ENCODE results near the gene SPSB1. TPM values are rescaled to one million over a fixed set of nuclear protein-coding genes. Genes with fewer than 3 reads are reported as not detected.
"Not testable (repeated sequence)": the region's sequence is repeated elsewhere in the genome, so short reads cannot be mapped to it uniquely, and the experiment has no call there.

SPSB1 gene
- total RNA-seq, 2 donors from 2014 or later = 12.2 to 15.6 TPM

DNA sequence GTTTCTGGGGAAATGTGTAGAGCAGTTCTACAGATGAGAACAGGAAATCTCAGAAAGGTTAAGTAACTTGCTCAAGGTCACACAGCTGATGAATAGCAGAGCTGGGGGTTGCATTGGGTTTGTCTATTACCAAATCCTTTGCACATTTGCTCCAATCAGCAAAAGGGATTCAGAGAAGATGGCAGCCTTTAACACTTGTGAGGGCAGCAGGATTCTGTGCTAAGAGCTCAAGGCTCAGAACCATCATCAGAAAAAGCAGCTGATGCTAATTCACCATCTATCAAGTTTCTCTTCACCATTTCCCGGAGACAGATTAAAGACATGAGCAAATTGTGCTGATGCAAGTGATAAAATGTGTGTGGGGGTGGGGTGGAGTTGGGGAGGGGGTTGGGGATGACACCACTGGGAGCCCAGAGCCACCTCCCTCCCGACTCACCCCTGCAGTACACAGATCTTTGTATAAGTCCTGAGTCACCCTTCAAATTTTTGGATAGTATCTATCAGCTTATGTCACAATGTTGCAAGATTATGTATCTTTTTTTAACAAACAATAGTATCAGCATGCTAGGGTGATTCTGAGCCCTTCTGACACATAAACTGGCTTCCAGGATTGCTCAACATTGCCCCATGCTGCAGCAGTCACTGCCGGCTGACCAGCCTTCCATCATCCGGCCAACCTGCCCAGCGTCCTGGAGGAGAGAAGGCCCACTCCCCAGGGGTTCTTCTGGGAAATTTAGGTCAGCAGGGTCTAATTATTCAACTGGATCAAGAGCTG, 2.8 kb upstream of the SPSB1 start:
- Mint-ChIP-seq H3K9me3 (peaks cover 2 to 5% of the 10 kb centered on the region in 2 donors), H3K27me3 (ENCODE audit: low read depth) (no peaks in the 10 kb centered on the region), H3K4me3 (no peak overlapping the region), H3K27ac (no peak overlapping the region), H3K36me3 (ENCODE audit: insufficient read depth in 2 of 2) (peaks cover 7 to 10% of the 10 kb centered on the region in 2 donors), H3K4me1 (ENCODE audit: low read depth) (peaks cover 30% of the 10 kb centered on the region)
- ATAC-seq (replicated peaks in 1 of 2) (peak; percentile 42 to 46), DNase-seq (peak; percentile 56 to 70)

DNA sequence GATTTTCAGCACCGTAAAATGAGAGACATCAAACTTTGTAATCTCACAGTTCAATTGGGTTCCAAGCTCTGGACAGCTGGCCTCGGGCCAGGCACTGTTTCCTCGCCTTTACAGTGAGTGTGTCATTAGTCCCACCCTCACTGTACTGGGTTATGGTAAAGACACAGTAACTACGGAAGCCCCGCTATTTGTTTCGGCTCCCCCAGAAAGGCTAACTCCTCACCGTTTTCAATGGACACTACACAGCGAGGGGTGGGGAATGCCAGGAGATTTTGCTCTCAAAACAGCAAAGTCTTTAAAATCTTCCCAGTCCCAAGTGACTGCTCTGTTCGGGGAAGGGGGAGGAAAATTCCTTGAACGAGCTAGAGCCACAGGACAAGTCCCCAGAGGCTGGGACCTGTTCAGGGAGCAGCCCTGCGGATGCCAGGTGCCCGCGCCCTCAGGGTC, 757 bp upstream of the SPSB1 start:
- DNase-seq (no peak), ATAC-seq (replicated peaks in 1 of 2) (no peak)
- peaks cover 22% of the 10 kb centered on the region for H3K4me1 Mint-ChIP-seq (ENCODE audit: low read depth)
- peaks cover 4 to 5% of the 10 kb centered on the region in 2 donors for H3K36me3 Mint-ChIP-seq (ENCODE audit: insufficient read depth in 2 of 2)
- no peaks in the 10 kb centered on the region for H3K27me3 Mint-ChIP-seq (ENCODE audit: low read depth)
- peak overlapping the region; percentile 14 to 48 for H3K4me3 Mint-ChIP-seq
- peaks cover 2% of the 10 kb centered on the region in 2 donors for H3K9me3 Mint-ChIP-seq
- no peak overlapping the region for H3K27ac Mint-ChIP-seq

DNA sequence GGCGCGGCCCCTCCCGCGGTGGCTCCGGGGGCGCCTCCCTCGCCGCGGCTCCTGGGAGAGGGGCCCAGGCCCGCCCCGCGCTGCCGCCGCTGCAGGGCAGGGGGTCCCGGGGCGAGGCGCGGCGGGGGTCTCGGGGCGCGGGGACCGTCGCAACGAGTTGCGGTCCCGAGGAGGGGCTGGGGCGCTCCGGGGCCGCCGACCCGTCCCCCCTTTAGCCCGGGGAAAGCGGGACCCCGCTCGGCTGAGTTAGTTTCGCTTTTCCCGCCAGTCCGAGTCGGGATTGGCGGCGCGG, 493 bp downstream of the SPSB1 start:
- peaks cover 2 to 5% of the 10 kb centered on the region in 2 donors for H3K36me3 Mint-ChIP-seq (ENCODE audit: insufficient read depth in 2 of 2)
- H3K9me3 Mint-ChIP-seq = peaks cover 2% of the 10 kb centered on the region in 2 donors
- H3K4me1 Mint-ChIP-seq (ENCODE audit: low read depth) = peaks cover 22% of the 10 kb centered on the region
- H3K27me3 Mint-ChIP-seq (ENCODE audit: low read depth) = no peaks in the 10 kb centered on the region
- DNase-seq (no peak), ATAC-seq (replicated peaks in 1 of 2) (no peak)
- H3K4me3 Mint-ChIP-seq = no peak overlapping the region
- H3K27ac Mint-ChIP-seq = no peak overlapping the region

DNA sequence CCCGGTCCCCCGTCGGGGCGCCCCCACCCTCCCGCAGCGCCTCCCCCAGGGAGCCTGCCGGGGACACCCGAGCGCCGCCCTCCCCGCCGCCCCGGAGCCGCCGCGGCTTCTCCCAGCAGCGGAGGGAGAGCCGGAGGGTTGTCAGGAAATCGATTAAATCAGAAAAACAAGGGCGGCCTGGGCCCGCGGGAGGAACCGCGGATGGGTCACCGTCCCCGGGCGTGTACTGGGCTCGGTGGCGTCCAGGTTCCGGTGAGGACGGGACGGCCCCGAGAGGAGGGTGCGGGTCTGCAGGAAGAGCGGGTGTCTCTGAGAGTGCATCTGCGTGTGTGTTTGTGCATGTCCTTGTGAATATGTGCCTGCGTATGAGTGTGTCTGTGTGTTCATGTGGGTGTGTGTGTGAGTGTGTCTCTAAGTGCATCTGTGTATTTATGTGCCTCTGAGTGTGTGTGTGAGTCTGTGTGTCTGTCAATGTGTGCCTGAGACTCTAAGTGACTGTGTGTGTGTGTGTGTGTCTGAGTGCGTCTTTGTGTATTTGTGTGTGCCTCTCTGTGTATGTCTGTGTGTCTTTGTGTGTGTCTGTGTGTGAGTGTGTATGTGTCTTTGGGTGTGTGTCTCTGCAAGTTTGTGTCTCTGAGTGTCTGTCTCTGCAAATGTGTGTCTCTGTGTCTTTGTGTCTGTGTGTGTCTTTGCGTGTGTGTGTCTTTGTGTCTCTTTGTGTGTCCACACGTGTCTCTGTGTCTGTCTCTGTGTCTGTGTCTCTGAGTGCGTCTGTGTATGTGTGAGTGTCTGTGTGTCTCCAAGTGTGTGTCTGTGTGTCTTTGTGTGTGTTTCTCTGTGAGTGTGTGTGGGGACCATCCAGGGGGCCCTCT, 1.1 kb downstream of the SPSB1 start:
- peak; percentile 9 to 27 for ATAC-seq (replicated peaks in 1 of 2)
- Mint-ChIP-seq H3K27me3 (ENCODE audit: low read depth) (no peaks in the 10 kb centered on the region), H3K4me1 (ENCODE audit: low read depth) (peaks cover 22% of the 10 kb centered on the region), H3K4me3 (no peak overlapping the region), H3K36me3 (ENCODE audit: insufficient read depth in 2 of 2) (peaks cover 2% of the 10 kb centered on the region in 2 donors), H3K27ac (no peak overlapping the region), H3K9me3 (peaks cover 2% of the 10 kb centered on the region in 2 donors)
- DNase-seq = peak; percentile 58 to 67

DNA sequence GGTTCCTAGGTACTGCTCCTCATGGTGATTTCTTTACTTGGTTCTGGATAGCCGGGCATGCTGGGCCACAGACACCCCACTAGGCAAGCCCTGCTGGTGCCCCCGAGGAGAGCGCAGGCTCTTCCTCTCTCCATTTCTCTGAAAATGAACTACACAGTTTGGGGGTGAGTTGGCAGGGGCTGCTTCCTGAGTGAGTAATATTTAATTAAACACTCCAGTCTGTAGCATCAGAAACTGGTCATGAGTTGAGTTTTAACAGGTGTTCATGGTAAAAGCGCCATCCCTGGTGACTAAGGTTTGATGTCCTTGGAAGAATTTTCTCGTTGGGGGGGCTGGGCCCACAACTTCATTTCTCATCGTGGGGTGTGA, 1.7 kb downstream of the SPSB1 start:
- Mint-ChIP-seq H3K9me3 (no peaks in the 10 kb centered on the region), H3K4me3 (no peak overlapping the region), H3K27me3 (ENCODE audit: low read depth) (no peaks in the 10 kb centered on the region), H3K27ac (no peak overlapping the region), H3K36me3 (ENCODE audit: insufficient read depth in 2 of 2) (no peaks in the 10 kb centered on the region), H3K4me1 (ENCODE audit: low read depth) (peaks cover 16% of the 10 kb centered on the region)
- DNase-seq (peak; percentile 42 to 58), ATAC-seq (replicated peaks in 1 of 2) (peak; percentile 44 to 49)

DNA sequence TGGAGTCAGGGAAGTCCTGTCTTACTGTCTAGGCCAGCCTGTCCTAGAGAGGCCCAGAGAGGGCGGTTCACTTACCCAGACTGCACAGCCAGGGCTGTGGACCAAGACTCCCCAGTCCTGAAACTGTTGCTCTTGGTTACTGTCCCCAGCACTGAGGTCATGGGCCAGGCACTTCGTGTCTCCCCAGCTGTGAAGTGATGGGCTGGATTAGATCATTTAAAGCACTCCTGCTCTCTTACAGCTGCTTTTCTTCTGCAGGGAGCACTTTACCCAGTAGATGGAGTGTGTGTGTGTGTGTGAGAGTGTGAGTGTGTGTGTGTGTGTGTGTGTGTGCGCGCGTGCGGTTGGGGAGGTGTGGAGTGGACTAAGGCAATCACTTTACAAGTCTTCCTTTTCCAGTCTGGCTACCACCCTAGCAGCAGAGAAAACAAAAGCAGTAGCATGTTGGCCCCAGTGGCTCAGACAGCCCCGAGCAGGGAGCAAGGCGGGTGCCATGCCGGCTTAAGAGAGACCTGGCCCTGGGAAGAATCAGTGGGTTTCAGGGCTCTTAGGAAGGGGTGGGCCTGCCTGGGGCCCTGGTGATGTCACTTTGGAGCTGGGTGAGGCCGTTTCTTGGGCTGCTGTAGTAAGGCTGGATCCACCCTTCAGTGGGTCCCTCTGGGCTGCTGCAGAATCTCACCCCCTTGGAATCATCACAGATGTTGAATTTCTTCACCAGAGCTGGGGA, 2.4 kb downstream of the SPSB1 start:
- no peaks in the 10 kb centered on the region for H3K36me3 Mint-ChIP-seq (ENCODE audit: insufficient read depth in 2 of 2)
- DNase-seq (peak; percentile 45 to 55), ATAC-seq (replicated peaks in 1 of 2) (peak; percentile 38 to 50)
- H3K27me3 Mint-ChIP-seq (ENCODE audit: low read depth) = no peaks in the 10 kb centered on the region
- H3K27ac Mint-ChIP-seq = peak overlapping the region; percentile 27
- H3K4me1 Mint-ChIP-seq (ENCODE audit: low read depth) = peaks cover 12% of the 10 kb centered on the region
- no peaks in the 10 kb centered on the region for H3K9me3 Mint-ChIP-seq
- H3K4me3 Mint-ChIP-seq = no peak overlapping the region

DNA sequence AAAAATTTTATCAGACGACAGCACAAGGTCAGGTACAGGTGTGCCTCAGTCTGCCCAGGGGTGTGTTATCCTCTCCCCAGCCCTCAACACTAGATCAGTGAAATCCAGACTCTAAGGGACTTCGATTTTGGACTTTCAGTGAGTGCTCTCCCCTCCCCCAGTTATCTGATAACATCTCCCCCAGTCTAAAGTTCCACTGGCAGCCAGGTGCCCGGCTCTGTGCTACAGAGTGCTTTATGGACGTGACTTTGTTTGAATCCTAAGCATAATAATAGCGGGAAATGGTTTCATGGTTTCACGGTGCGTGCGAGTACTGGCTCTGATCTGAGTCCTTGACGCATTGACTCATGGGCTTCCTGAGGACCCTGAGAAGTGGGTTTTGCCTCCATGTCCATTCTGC, 3.2 kb downstream of the SPSB1 start:
- Mint-ChIP-seq H3K9me3 (no peaks in the 10 kb centered on the region), H3K4me1 (ENCODE audit: low read depth) (peaks cover 12% of the 10 kb centered on the region), H3K27me3 (ENCODE audit: low read depth) (no peaks in the 10 kb centered on the region), H3K36me3 (ENCODE audit: insufficient read depth in 2 of 2) (no peaks in the 10 kb centered on the region), H3K27ac (no peak overlapping the region), H3K4me3 (peak overlapping the region in 1 of 2 donors; percentile 48)
- DNase-seq = no peak
- no peak for ATAC-seq (replicated peaks in 1 of 2)

DNA sequence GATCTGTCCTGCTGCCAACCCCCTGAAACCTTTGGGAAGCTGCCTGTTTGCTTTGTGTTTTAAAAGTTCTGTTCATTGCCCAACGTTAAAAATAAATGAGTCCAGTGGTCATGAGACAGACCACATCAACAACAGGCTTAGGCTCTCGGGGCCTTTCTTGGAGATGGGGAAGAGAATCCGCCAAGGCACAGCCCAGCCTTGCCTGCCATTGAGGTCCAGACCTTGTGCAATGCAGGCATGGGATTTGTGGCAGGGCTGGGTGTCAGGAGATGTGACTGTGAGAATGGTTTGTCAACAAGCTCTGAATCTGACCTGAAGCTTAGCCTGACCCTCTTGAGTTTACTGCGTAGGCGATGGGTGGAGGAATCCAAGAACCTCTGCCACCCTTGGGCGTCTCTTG, 4.2 kb downstream of the SPSB1 start:
- Mint-ChIP-seq H3K27ac (no peak overlapping the region), H3K27me3 (ENCODE audit: low read depth) (no peaks in the 10 kb centered on the region), H3K36me3 (ENCODE audit: insufficient read depth in 2 of 2) (no peaks in the 10 kb centered on the region), H3K4me1 (ENCODE audit: low read depth) (peaks cover 15% of the 10 kb centered on the region), H3K9me3 (no peaks in the 10 kb centered on the region), H3K4me3 (no peak overlapping the region)
- ATAC-seq (replicated peaks in 1 of 2) (no peak), DNase-seq (no peak)

DNA sequence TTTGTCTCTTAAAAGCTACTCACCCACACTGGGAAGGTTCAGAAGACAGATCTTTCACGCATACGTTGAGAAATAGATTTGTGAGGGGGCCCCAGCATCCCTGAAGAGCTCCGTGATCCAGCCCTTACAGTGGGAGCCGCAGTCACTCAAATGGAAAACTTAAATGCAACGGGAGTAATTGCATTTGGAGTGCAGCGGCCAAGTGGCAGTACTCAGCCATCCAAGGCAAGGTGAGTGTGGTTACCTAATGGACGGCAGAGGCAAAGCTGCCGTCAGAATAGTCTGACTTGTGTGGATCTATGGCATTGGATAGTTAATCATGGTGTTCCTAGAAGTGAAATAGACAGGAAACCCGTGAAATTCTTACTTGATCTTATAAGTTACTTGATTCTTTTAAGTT, 5.1 kb downstream of the SPSB1 start:
- DNase-seq = no peak
- no peaks in the 10 kb centered on the region for H3K9me3 Mint-ChIP-seq
- H3K27me3 Mint-ChIP-seq (ENCODE audit: low read depth) = no peaks in the 10 kb centered on the region
- no peak overlapping the region for H3K4me3 Mint-ChIP-seq
- H3K36me3 Mint-ChIP-seq (ENCODE audit: insufficient read depth in 2 of 2) = no peaks in the 10 kb centered on the region
- no peak for ATAC-seq (replicated peaks in 1 of 2)
- H3K27ac Mint-ChIP-seq = no peak overlapping the region
- peaks cover 17% of the 10 kb centered on the region for H3K4me1 Mint-ChIP-seq (ENCODE audit: low read depth)

DNA sequence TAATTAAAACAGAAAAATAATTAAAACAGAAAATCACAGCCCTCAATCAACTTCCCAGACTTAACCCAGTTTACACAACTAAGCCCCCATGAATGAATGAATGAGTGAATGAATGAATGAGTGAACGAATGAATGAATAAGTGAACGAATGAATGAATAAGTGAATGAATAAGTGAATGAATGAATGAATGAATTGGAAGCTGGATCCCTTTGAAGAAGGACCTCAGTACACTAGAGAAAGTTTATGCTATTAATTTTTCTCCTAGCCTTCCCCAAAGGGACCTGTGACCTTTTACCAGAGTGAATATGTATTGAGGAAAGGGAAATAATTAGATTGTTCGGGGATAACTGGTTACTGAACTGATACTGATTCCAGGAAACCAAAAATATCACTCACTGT, 5.6 kb downstream of the SPSB1 start:
- H3K27me3 Mint-ChIP-seq (ENCODE audit: low read depth) = no peaks in the 10 kb centered on the region
- H3K4me1 Mint-ChIP-seq (ENCODE audit: low read depth) = peaks cover 19% of the 10 kb centered on the region
- no peak overlapping the region for H3K4me3 Mint-ChIP-seq
- no peaks in the 10 kb centered on the region for H3K36me3 Mint-ChIP-seq (ENCODE audit: insufficient read depth in 2 of 2)
- ATAC-seq (replicated peaks in 1 of 2) = no peak
- no peak overlapping the region for H3K27ac Mint-ChIP-seq
- no peaks in the 10 kb centered on the region for H3K9me3 Mint-ChIP-seq
- no peak for DNase-seq

DNA sequence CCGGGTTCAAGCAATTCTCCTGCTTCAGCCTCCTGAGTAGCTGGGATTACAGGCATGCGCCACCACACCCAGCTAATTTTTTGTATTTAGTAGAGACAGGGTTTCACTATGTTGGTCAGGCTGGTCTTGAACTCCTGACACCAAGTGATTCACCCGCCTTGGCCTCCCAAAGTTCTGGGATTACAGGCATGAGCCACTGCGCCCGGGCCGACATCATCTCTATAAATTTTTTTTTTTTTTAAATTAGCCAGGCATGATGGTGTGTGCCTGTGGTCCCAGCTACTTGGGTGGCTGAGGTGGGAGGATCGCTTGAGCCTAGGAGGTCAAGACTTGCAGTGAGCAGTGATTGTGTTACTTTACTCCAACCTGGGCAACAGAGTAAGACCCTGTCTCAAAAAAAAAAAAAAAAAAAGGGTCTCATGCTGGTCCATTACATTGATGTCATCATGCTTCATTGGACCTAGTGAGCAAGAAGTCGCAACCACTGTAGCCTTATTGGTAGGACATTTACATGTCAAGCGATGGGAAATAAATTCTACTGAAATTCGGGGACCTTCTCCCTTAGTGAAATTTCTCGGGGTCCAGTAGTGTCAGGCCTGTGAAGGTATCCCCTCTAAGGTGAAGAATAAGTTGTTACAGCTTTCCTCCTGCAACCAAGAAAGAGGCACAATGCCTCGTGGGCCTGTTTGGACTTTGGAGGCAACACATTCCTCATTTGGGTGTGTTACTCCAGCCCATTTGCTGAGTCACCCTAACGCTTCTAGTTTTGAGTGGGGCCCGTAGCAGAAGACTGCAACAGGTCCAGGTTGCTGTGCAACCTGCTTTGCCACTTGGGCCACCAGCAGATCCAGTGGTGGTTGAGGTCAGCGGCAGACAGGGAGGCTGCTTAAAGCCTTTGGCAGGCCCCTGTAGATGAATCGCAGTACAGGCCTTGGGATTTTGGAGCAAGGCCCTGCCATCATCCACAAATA, 7.2 kb downstream of the SPSB1 start:
- H3K27ac Mint-ChIP-seq; ATAC-seq (replicated peaks in 1 of 2); H3K36me3 Mint-ChIP-seq (ENCODE audit: insufficient read depth in 2 of 2); H3K4me3 Mint-ChIP-seq; H3K9me3 Mint-ChIP-seq; DNase-seq; H3K27me3 Mint-ChIP-seq (ENCODE audit: low read depth): not testable (repeated sequence)
- peaks cover 19% of the 10 kb centered on the region for H3K4me1 Mint-ChIP-seq (ENCODE audit: low read depth)

DNA sequence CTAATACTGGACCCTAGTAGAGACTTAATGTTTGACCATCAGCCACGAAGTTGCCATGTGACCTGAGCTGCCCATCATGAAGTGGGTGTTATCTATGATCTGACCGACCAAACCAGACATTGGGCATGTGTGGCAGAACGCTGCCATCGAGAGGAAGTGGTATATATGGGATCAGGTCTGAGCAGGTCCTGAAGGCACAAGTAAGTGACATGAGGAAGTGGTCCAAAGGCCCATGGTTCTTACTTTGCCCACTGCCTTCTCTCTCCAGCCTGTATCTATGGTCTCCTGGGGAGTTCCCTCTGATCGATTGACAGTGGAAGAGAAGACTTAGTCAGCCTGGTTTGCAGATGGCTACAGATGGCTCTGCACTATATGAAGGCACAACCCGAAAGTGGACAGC, 7.9 kb downstream of the SPSB1 start:
- no peak overlapping the region for H3K4me3 Mint-ChIP-seq
- DNase-seq (no peak), ATAC-seq (replicated peaks in 1 of 2) (peak in 1 of 2 donors; percentile 23)
- no peaks in the 10 kb centered on the region for H3K9me3 Mint-ChIP-seq
- H3K27me3 Mint-ChIP-seq (ENCODE audit: low read depth) = no peaks in the 10 kb centered on the region
- H3K36me3 Mint-ChIP-seq (ENCODE audit: insufficient read depth in 2 of 2) = no peaks in the 10 kb centered on the region
- H3K4me1 Mint-ChIP-seq (ENCODE audit: low read depth) = peaks cover 20% of the 10 kb centered on the region
- no peak overlapping the region for H3K27ac Mint-ChIP-seq
